ENCODE data around the gene EGR1. TPM values are rescaled to one million over a fixed set of nuclear protein-coding genes. Genes with fewer than 3 reads are reported as not detected.
"Not testable (repeated sequence)": the region's sequence is repeated elsewhere in the genome, so short reads cannot be mapped to it uniquely, and the experiment has no call there.

The EGR1 gene
- polyA plus RNA-seq, 1 donor from 2014 or later: 32.3 TPM

GRCh38 chr5:138471052-138471361, 5.7 kb downstream of the EGR1 start:
- no peak overlapping the region for H3K4me3 Mint-ChIP-seq
- H3K4me1 Mint-ChIP-seq: peaks cover 0 to 11% (median 9%) of the 10 kb centered on the region in 3 donors
- H3K27me3 Mint-ChIP-seq: peaks cover 10% of the 10 kb centered on the region
- H3K27ac Mint-ChIP-seq: no peak overlapping the region
- peaks cover 4% of the 10 kb centered on the region for H3K36me3 Mint-ChIP-seq
- H3K9me3 Mint-ChIP-seq: no peaks in the 10 kb centered on the region

- Mint-ChIP-seq H3K36me3 (peaks cover 2% of the 10 kb centered on the region), H3K4me1 (peaks cover 0 to 6% (median 5%) of the 10 kb centered on the region in 3 donors), H3K27ac (no peak overlapping the region), H3K9me3 (no peaks in the 10 kb centered on the region), H3K27me3 (peaks cover 14% of the 10 kb centered on the region), H3K4me3 (no peak overlapping the region)
Observed at GRCh38 chr5:138472353-138472752, 7.1 kb downstream of the EGR1 start.

DNA sequence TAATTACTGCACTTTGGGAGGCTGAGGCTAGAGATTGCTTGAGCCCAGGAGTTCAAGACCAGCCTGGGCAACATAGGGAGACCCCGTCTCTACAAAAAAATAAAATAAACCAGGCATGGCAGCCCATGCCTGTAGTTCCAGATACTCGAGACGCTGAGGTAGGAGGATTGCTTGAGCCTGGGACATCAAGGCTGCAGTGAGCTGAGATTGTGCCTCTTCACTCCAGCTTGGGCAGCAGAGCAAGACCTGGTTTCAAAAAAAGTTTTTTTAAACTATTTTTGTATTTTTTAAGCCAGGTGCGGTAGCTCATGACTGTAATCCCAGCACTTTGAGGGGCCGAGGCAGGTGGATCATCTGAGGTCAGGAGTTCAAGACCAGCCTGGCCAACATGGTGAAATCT, 7.9 kb downstream of the EGR1 start:
- not testable (repeated sequence) for H3K4me3 Mint-ChIP-seq, H3K4me1 Mint-ChIP-seq, H3K9me3 Mint-ChIP-seq, H3K36me3 Mint-ChIP-seq
- Mint-ChIP-seq H3K27ac (peak overlapping the region in 1 of 3 donors; percentile 97), H3K27me3 (peaks cover 14% of the 10 kb centered on the region)

GRCh38 chr5:138476918-138477317, 11.6 kb downstream of the EGR1 start:
- Mint-ChIP-seq H3K36me3 (peaks cover 2% of the 10 kb centered on the region), H3K27me3 (peaks cover 21% of the 10 kb centered on the region), H3K4me1 (no peaks in the 10 kb centered on the region), H3K9me3 (no peaks in the 10 kb centered on the region), H3K4me3 (no peak overlapping the region), H3K27ac (peak overlapping the region in 1 of 3 donors; percentile 4)

- Mint-ChIP-seq H3K4me1 (no peaks in the 10 kb centered on the region), H3K4me3 (no peak overlapping the region), H3K27me3 (peaks cover 12% of the 10 kb centered on the region), H3K9me3 (no peaks in the 10 kb centered on the region), H3K27ac (no peak overlapping the region), H3K36me3 (no peaks in the 10 kb centered on the region)
Observed at GRCh38 chr5:138482638-138483037, 17.4 kb downstream of the EGR1 start.

- no peak overlapping the region for H3K4me3 Mint-ChIP-seq
- no peaks in the 10 kb centered on the region for H3K9me3 Mint-ChIP-seq
- no peaks in the 10 kb centered on the region for H3K36me3 Mint-ChIP-seq
- H3K27me3 Mint-ChIP-seq: peaks cover 28% of the 10 kb centered on the region
- no peak overlapping the region for H3K27ac Mint-ChIP-seq
- peaks cover 2 to 5% (median 5%) of the 10 kb centered on the region in 3 donors for H3K4me1 Mint-ChIP-seq
Observed at GRCh38 chr5:138488481-138488945, 23.2 kb downstream of the EGR1 start.

GRCh38 chr5:138489683-138490061, 24.4 kb downstream of the EGR1 start:
- Mint-ChIP-seq H3K27me3 (peaks cover 28% of the 10 kb centered on the region), H3K9me3 (no peaks in the 10 kb centered on the region), H3K27ac (no peak overlapping the region), H3K36me3 (no peaks in the 10 kb centered on the region), H3K4me3 (peak overlapping the region in 1 of 4 donors; percentile 52), H3K4me1 (peaks cover 2 to 5% (median 5%) of the 10 kb centered on the region in 3 donors)

DNA sequence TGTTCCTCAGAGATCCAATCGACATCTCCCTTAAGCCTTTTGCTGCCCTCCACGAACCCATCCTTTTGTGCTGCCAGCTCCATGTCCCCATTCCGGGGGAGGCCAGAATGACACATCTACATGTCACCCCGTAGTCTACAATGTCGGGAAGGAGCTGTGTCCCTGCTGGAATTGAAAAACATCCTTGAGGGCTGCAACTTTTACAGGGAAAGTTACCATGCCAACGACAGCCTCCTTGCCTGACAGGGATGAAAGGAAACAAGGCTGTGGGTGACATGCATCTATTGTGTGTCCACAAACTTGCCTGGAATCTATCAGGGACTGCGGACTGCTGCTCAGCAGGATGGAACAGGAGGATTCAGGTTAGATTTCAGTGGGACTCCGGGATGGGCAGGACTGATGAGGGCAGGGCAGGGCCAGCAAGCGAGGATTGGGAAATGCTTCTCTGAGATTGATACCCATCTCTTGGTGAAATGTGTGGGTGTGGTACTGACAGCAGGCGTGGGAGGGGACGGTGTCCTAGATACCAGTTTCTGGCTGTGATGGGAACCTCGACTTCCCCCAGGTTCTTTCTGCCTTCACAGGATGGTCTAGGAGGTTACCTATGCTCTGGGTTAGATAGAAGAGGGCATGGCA, 25.5 kb downstream of the EGR1 start:
- Mint-ChIP-seq H3K9me3 (no peaks in the 10 kb centered on the region), H3K27ac (peak overlapping the region in 1 of 3 donors; percentile 85), H3K4me3 (peak overlapping the region; percentile 5 to 82 (median 55)), H3K4me1 (peaks cover 4 to 5% (median 5%) of the 10 kb centered on the region in 3 donors), H3K36me3 (no peaks in the 10 kb centered on the region), H3K27me3 (peaks cover 31% of the 10 kb centered on the region)

DNA sequence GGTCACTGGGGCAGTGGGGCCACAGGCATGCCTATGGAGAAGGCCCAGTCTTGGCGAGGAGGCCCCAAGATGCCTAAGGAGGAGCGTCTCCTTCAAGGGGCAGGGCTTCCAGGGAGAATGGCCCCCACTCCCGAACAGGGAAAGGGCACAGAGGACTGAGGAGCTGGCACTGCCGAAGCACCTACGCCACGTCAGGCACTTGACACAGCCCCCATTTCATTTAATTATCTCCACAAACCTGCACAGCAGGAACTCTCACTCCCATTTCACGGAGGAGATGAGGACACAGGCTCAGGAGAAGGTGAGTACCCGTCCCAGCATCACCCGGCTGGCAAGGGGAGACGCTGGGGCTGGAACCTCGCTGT, 26.0 kb downstream of the EGR1 start:
- H3K4me1 Mint-ChIP-seq: peaks cover 4 to 5% (median 5%) of the 10 kb centered on the region in 3 donors
- peak overlapping the region in 1 of 3 donors; percentile 85 for H3K27ac Mint-ChIP-seq
- H3K36me3 Mint-ChIP-seq: no peaks in the 10 kb centered on the region
- peak overlapping the region in 3 of 4 donors; percentile 5 to 82 (median 63) for H3K4me3 Mint-ChIP-seq
- H3K27me3 Mint-ChIP-seq: peaks cover 31% of the 10 kb centered on the region
- no peaks in the 10 kb centered on the region for H3K9me3 Mint-ChIP-seq

GRCh38 chr5:138491669-138492559, 26.6 kb downstream of the EGR1 start:
- H3K4me1 Mint-ChIP-seq: peaks cover 4 to 5% (median 5%) of the 10 kb centered on the region in 3 donors
- peak overlapping the region; percentile 83 to 94 (median 86) for H3K4me3 Mint-ChIP-seq
- H3K27me3 Mint-ChIP-seq: peaks cover 28% of the 10 kb centered on the region
- peak overlapping the region in 1 of 3 donors; percentile 6 for H3K27ac Mint-ChIP-seq
- no peaks in the 10 kb centered on the region for H3K36me3 Mint-ChIP-seq
- H3K9me3 Mint-ChIP-seq: no peaks in the 10 kb centered on the region

GRCh38 chr5:138492560-138493045, 27.3 kb downstream of the EGR1 start:
- Mint-ChIP-seq H3K9me3 (no peaks in the 10 kb centered on the region), H3K27ac (peak overlapping the region in 1 of 3 donors; percentile 6), H3K27me3 (peaks cover 28% of the 10 kb centered on the region), H3K4me3 (peak overlapping the region; percentile 83 to 94 (median 86)), H3K4me1 (peaks cover 4 to 5% (median 5%) of the 10 kb centered on the region in 3 donors), H3K36me3 (no peaks in the 10 kb centered on the region)

- peak overlapping the region in 2 of 3 donors; percentile 56 to 67 for H3K27ac Mint-ChIP-seq
- H3K36me3 Mint-ChIP-seq: peaks cover 2% of the 10 kb centered on the region
- peaks cover 21% of the 10 kb centered on the region for H3K27me3 Mint-ChIP-seq
- peaks cover 4 to 5% (median 5%) of the 10 kb centered on the region in 3 donors for H3K4me1 Mint-ChIP-seq
- H3K4me3 Mint-ChIP-seq: no peak overlapping the region
- H3K9me3 Mint-ChIP-seq: no peaks in the 10 kb centered on the region
Observed at GRCh38 chr5:138495351-138495750, 30.1 kb downstream of the EGR1 start.

DNA sequence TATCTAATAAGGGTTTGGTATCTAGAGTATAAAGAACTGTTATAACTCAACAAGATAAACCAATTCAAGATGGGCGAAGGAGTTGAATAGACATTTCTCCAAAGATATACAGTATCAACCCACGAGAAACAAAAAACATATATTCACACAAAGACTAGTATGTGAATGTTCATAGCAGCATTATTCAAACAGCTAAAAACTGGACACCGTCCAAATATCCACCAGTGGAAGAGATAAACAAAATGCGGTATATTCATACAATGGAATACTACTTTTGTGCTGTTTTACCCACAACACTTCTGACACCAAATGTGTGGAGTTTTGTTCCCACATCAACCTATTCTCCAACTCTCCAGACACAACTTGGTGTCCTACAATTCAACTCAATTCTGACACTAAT, 33.1 kb downstream of the EGR1 start:
- peaks cover 4% of the 10 kb centered on the region for H3K27me3 Mint-ChIP-seq
- no peak overlapping the region for H3K4me3 Mint-ChIP-seq
- no peaks in the 10 kb centered on the region for H3K9me3 Mint-ChIP-seq
- peaks cover 2% of the 10 kb centered on the region for H3K36me3 Mint-ChIP-seq
- no peak overlapping the region for H3K27ac Mint-ChIP-seq
- peaks cover 0 to 2% (median 0%) of the 10 kb centered on the region in 3 donors for H3K4me1 Mint-ChIP-seq

GRCh38 chr5:138502121-138502520, 36.8 kb downstream of the EGR1 start:
- Mint-ChIP-seq H3K36me3 (peaks cover 2% of the 10 kb centered on the region), H3K9me3 (no peaks in the 10 kb centered on the region), H3K27me3 (no peaks in the 10 kb centered on the region), H3K27ac (peak overlapping the region in 1 of 3 donors; percentile 41), H3K4me1 (no peaks in the 10 kb centered on the region), H3K4me3 (no peak overlapping the region)

GRCh38 chr5:138502521-138502920, 37.2 kb downstream of the EGR1 start:
- H3K27me3 Mint-ChIP-seq: no peaks in the 10 kb centered on the region
- H3K27ac Mint-ChIP-seq: no peak overlapping the region

More at GRCh38 chr5:138502521-138502920, 37.2 kb downstream of the EGR1 start:
- H3K9me3 Mint-ChIP-seq: no peaks in the 10 kb centered on the region
- no peaks in the 10 kb centered on the region for H3K4me1 Mint-ChIP-seq
- H3K4me3 Mint-ChIP-seq: no peak overlapping the region
- peaks cover 2% of the 10 kb centered on the region for H3K36me3 Mint-ChIP-seq

Data from IgD-negative memory B cell (primary cell).